H1 (cell line): ENCODE results near the gene PAX9. TPM values are rescaled to one million over a fixed set of nuclear protein-coding genes. Genes with fewer than 3 reads are reported as not detected.

Experiments
- RAD21 ChIP-seq, 2 experiments: IDR thresholded peaks in 1 of 2; conservative IDR thresholded peaks in 1 of 2; 2 replicates each; pipeline ENCODE4 v1.6.1; 2011; ENCODE audit warnings: low read depth in 2 of 2, low read length in 2 of 2, improper control_type of control experiment in 1 of 2, inconsistent platforms in 1 of 2, mild to moderate bottlenecking in 1 of 2, moderate library complexity in 1 of 2
- polyA plus RNA-seq, 7 experiments: library from polyadenylated mRNA; depleted of rRNA in 3 of 7; stranded (reverse) in 5 of 7; unstranded in 2 of 7; fragments of >200 nt in 5 of 7; fragments of 200-250 nt in 2 of 7; gene quantifications; 1 replicate in 5 of 7; 2 replicates in 1 of 7; 4 replicates in 1 of 7; pipeline versions ENCODE4 v1.2.1 to v1.2.3, GENCODE V29; 2011 to 2013; ENCODE audit warnings: missing spikeins in 2 of 7, mixed read lengths in 2 of 7
- total RNA-seq: library from RNA; stranded (reverse); fragmentation: NEBNext Ultra II Directional; extraction: Animal tissue kit (Norgen Biotek cat#: 25700); gene quantifications from 2 replicates; pipeline ENCODE4 v1.2.1, GENCODE V29; 2021

PAX9 gene
- total and polyA plus RNA-seq, 2 of the 8 experiments (the other 6 are each of a cell fraction or from before 2014, with no cell fraction given), result 0.05 TPM; not detected in 1

DNA sequence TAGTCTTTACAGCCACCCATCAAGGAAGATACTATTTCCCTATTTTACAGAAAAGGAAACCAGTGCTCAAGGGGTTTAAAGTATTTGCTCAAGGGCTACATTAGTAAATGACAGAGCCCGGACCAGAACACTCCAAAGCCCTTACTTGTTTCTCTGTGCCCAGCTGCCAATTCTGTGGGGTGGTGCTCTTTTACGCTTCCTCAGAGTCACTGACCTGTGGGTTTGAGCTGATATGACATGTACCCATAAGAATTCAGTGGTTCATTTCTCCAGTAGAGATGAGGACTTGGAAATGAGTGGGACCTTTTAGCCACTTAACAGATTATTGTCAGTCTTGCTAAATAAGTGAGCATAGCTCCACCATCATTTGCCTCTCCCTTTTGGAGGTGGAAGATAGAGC is 41.8 kb upstream of the PAX9 start (continued):
- no peak for TF ChIP-seq RAD21 (IDR thresholded peaks at IDR 0.05 in 1 of 2, conservative IDR thresholded peaks at IDR 0.05 in 1 of 2; ENCODE audit: low read depth in 2 of 2, low read length in 2 of 2)
